NK-92 (cell line): ENCODE measurements around the gene STYXL1.
"Not testable (repeated sequence)": the region's sequence is repeated elsewhere in the genome, so short reads cannot be mapped to it uniquely, and the experiment has no call there.

Source experiments
- DNase-seq: peaks from one replicate; lab custom pipeline; 2025; ENCODE audit not compliant: unreplicated experiment; lab: John Stamatoyannopoulos, UW

The STYXL1 gene

GRCh38 chr7:76066716-76067503 lies 19.1 kb upstream of the STYXL1 start:
- DNase-seq = no peak

- DNase-seq = no peak
Observed at GRCh38 chr7:76065016-76065612, 17.3 kb upstream of the STYXL1 start.

GRCh38 chr7:76064208-76064970 lies 16.6 kb upstream of the STYXL1 start:
- DNase-seq = no peak

GRCh38 chr7:76063525-76063924 lies 15.7 kb upstream of the STYXL1 start:
- DNase-seq = no peak

GRCh38 chr7:76063114-76063513 lies 15.3 kb upstream of the STYXL1 start:
- no peak for DNase-seq

GRCh38 chr7:76062254-76062653 lies 14.5 kb upstream of the STYXL1 start:
- DNase-seq = no peak

- no peak for DNase-seq
Observed at GRCh38 chr7:76060842-76061241, 13.0 kb upstream of the STYXL1 start.

GRCh38 chr7:76058745-76059144 lies 10.9 kb upstream of the STYXL1 start:
- DNase-seq = not testable (repeated sequence)

GRCh38 chr7:76057813-76058145 lies 10.0 kb upstream of the STYXL1 start:
- no peak for DNase-seq

- DNase-seq = no peak
Observed at GRCh38 chr7:76057103-76057812, 9.5 kb upstream of the STYXL1 start.

GRCh38 chr7:76056241-76056640 lies 8.4 kb upstream of the STYXL1 start:
- DNase-seq = no peak

GRCh38 chr7:76054123-76055120 lies 6.6 kb upstream of the STYXL1 start:
- DNase-seq = no peak

- DNase-seq = no peak
Observed at GRCh38 chr7:76053461-76053860, 5.7 kb upstream of the STYXL1 start.

GRCh38 chr7:76052681-76053080 lies 4.9 kb upstream of the STYXL1 start:
- DNase-seq = not testable (repeated sequence)

- DNase-seq = no peak
Observed at GRCh38 chr7:76051840-76052239, 4.0 kb upstream of the STYXL1 start.

- no peak for DNase-seq
Observed at GRCh38 chr7:76050545-76050944, 2.7 kb upstream of the STYXL1 start.

- DNase-seq = no peak
Observed at GRCh38 chr7:76049295-76049694, 1.5 kb upstream of the STYXL1 start.

- DNase-seq = no peak
Observed at GRCh38 chr7:76048668-76048988, 828 bp upstream of the STYXL1 start.

- DNase-seq = no peak
Observed at GRCh38 chr7:76047305-76047810, 442 bp downstream of the STYXL1 start.

GRCh38 chr7:76044375-76044865 lies 3.4 kb downstream of the STYXL1 start:
- DNase-seq = no peak
